Neural cell (in vitro differentiated cells): ENCODE data around the gene TNS3. TPM values are rescaled to one million over a fixed set of nuclear protein-coding genes. Genes with fewer than 3 reads are reported as not detected.

ENCODE experiments used
- H2AFZ ChIP-seq: fragments of 200-600, 300-800 bp; sonication (generic), shearing (Covaris generic); 2 replicates; pipeline ENCODE4 v1.6.0; 2014; ENCODE audit warnings: low read depth, mild to moderate bottlenecking, antibody characterized with exemption, low read length, moderate library complexity
- H3F3A ChIP-seq: fragments of 200-600 bp; shearing (Covaris generic); 2 replicates; pipeline ENCODE4 v1.6.1; 2016; ENCODE audit warnings: mild to moderate bottlenecking, moderate library complexity, mixed read lengths, antibody characterized with exemption, low read length; ENCODE audit not compliant: insufficient read depth, poor library complexity, severe bottlenecking
- H3K27ac ChIP-seq: fragments of 200-600, 300-800 bp; sonication (generic), shearing (Covaris generic); 2 replicates; pipeline ENCODE4 v1.5.1; 2014; ENCODE audit warnings: mild to moderate bottlenecking, low read length, moderate library complexity
- H3K27me3 ChIP-seq: fragments of 300-800, 200-600 bp; sonication (generic), shearing (Covaris generic); 2 replicates; pipeline ENCODE4 v1.6.0; 2014; ENCODE audit warnings: mild to moderate bottlenecking, low read depth, low read length, moderate library complexity; ENCODE audit not compliant: insufficient read depth
- H3K36me3 ChIP-seq: fragments of 300-800, 200-600 bp; sonication (generic), shearing (Covaris generic); 2 replicates; pipeline ENCODE4 v1.5.1; 2014; ENCODE audit warnings: mild to moderate bottlenecking, antibody characterized with exemption, low read length, moderate library complexity; ENCODE audit not compliant: insufficient read depth
- H3K4me2 ChIP-seq: fragments of 300-800, 200-600 bp; sonication (generic), shearing (Covaris generic); 2 replicates; pipeline ENCODE4 v1.6.0; 2014; ENCODE audit warnings: mild to moderate bottlenecking, low read length
- H3K4me3 ChIP-seq: fragments of 300-800, 200-600 bp; sonication (generic), shearing (Covaris generic); 2 replicates; pipeline ENCODE4 v1.5.1; 2014; ENCODE audit warnings: mild to moderate bottlenecking, low read length, moderate library complexity
- H3K79me2 ChIP-seq: fragments of 200-600 bp; shearing (Covaris generic); replicated peaks from 2 replicates; pipeline ENCODE4 v1.6.0; 2014; ENCODE audit warnings: mild to moderate bottlenecking, low read length, moderate library complexity; ENCODE audit not compliant: insufficient read depth
- H3K9ac ChIP-seq: fragments of 300-800, 200-600 bp; sonication (generic), shearing (Covaris generic); 2 replicates; pipeline ENCODE4 v1.6.1; 2016; ENCODE audit warnings: mild to moderate bottlenecking, low read length, mixed read lengths
- H3K9me2 ChIP-seq: fragments of 200-600 bp; shearing (Covaris generic); 2 replicates; pipeline ENCODE4 v1.6.1; 2016; ENCODE audit warnings: mild to moderate bottlenecking, low read length, mixed read lengths; ENCODE audit not compliant: insufficient read depth
- H3K9me3 ChIP-seq: fragments of 200-600, 300-800 bp; sonication (generic), shearing (Covaris generic); 2 replicates; pipeline ENCODE4 v1.6.1; 2016; ENCODE audit warnings: mild to moderate bottlenecking, mixed run types, low read length, moderate library complexity, mixed read lengths
- H4K20me1 ChIP-seq: fragments of 200-600 bp; shearing (Covaris generic); 2 replicates; pipeline ENCODE4 v1.6.1; 2016; ENCODE audit warnings: mild to moderate bottlenecking, mixed run types; ENCODE audit not compliant: insufficient read depth
- CTCF ChIP-seq: fragments of 450-650 bp; IDR thresholded peaks from 2 replicates; pipeline ENCODE4 v1.5.1; 2014; ENCODE audit warnings: antibody characterized with exemption, mild to moderate bottlenecking, moderate library complexity; ENCODE audit not compliant: poor library complexity, severe bottlenecking
- EP300 ChIP-seq: fragments of 450-650 bp; conservative IDR thresholded peaks from 2 replicates; pipeline ENCODE4 v1.6.1; 2014; ENCODE audit warnings: antibody characterized with exemption, mild to moderate bottlenecking, moderate library complexity; ENCODE audit not compliant: poor library complexity, severe bottlenecking
- EZH2 ChIP-seq: fragments of 200-600, 300-800 bp; shearing (Covaris generic), sonication (generic); IDR thresholded peaks from 2 replicates; pipeline ENCODE4 v1.6.1; 2014; ENCODE audit warnings: antibody characterized with exemption, low read length, borderline replicate concordance, mild to moderate bottlenecking; ENCODE audit not compliant: insufficient read depth, poor library complexity, severe bottlenecking
- MXI1 ChIP-seq: fragments of 450-650 bp; conservative IDR thresholded peaks from 2 replicates; pipeline ENCODE4 v1.6.1; 2014; ENCODE audit warnings: antibody characterized with exemption, mild to moderate bottlenecking; ENCODE audit not compliant: poor library complexity, severe bottlenecking
- POLR2AphosphoS5 ChIP-seq: IDR thresholded peaks from 2 replicates; pipeline ENCODE4 v1.6.1; 2012
- RAD21 ChIP-seq: fragments of 450-650 bp; conservative IDR thresholded peaks from 2 replicates; pipeline ENCODE4 v1.6.1; 2014; ENCODE audit warnings: antibody characterized with exemption, mild to moderate bottlenecking, moderate library complexity
- SMC3 ChIP-seq: fragments of 450-650 bp; conservative IDR thresholded peaks from 2 replicates; pipeline ENCODE4 v1.6.1; 2014; ENCODE audit warnings: antibody characterized with exemption, mild to moderate bottlenecking, moderate library complexity; ENCODE audit not compliant: poor library complexity
- TAF1 ChIP-seq: IDR thresholded peaks from 2 replicates; pipeline ENCODE4 v1.6.1; 2012; ENCODE audit warnings: low read depth
- polyA plus RNA-seq: library from polyadenylated mRNA; depleted of rRNA; stranded (reverse); fragments of >200 nt; gene quantifications from 2 replicates; pipeline ENCODE4 v1.2.3, GENCODE V29; 2014
- TF ChIP-seq, protein P1 (sequence below): IDR thresholded peaks from 2 replicates; pipeline ENCODE4 v1.6.1; 2012; ENCODE audit warnings: borderline replicate concordance

The TNS3 gene
- polyA plus RNA-seq, 1 donor from 2014 or later: 0.58 TPM

GRCh38 chr7:47288060-47288459 is 293.9 kb downstream of the TNS3 start:
- no peaks in the 10 kb centered on the region for H3K79me2 ChIP-seq
- no peak overlapping the region for H3K4me3 ChIP-seq
- H4K20me1 ChIP-seq: no peaks in the 10 kb centered on the region
- no peak overlapping the region for H2AFZ ChIP-seq
- no peaks in the 10 kb centered on the region for H3K36me3 ChIP-seq
- no peaks in the 10 kb centered on the region for H3K9me2 ChIP-seq
- H3F3A ChIP-seq: no peaks in the 10 kb centered on the region
- H3K27me3 ChIP-seq: no peaks in the 10 kb centered on the region
- no peak overlapping the region for H3K9ac ChIP-seq
- no peak overlapping the region for H3K27ac ChIP-seq
- no peak overlapping the region for H3K4me2 ChIP-seq
- H3K9me3 ChIP-seq: no peaks in the 10 kb centered on the region
- TF ChIP-seq MXI1 (no peak), POLR2AphosphoS5 (no peak), SMC3 (no peak), CTCF (no peak), EZH2 (no peak), RAD21 (no peak), EP300 (no peak), TAF1 (no peak)
- TF ChIP-seq, protein P1, sequence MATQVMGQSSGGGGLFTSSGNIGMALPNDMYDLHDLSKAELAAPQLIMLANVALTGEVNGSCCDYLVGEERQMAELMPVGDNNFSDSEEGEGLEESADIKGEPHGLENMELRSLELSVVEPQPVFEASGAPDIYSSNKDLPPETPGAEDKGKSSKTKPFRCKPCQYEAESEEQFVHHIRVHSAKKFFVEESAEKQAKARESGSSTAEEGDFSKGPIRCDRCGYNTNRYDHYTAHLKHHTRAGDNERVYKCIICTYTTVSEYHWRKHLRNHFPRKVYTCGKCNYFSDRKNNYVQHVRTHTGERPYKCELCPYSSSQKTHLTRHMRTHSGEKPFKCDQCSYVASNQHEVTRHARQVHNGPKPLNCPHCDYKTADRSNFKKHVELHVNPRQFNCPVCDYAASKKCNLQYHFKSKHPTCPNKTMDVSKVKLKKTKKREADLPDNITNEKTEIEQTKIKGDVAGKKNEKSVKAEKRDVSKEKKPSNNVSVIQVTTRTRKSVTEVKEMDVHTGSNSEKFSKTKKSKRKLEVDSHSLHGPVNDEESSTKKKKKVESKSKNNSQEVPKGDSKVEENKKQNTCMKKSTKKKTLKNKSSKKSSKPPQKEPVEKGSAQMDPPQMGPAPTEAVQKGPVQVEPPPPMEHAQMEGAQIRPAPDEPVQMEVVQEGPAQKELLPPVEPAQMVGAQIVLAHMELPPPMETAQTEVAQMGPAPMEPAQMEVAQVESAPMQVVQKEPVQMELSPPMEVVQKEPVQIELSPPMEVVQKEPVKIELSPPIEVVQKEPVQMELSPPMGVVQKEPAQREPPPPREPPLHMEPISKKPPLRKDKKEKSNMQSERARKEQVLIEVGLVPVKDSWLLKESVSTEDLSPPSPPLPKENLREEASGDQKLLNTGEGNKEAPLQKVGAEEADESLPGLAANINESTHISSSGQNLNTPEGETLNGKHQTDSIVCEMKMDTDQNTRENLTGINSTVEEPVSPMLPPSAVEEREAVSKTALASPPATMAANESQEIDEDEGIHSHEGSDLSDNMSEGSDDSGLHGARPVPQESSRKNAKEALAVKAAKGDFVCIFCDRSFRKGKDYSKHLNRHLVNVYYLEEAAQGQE: no peak

DNA sequence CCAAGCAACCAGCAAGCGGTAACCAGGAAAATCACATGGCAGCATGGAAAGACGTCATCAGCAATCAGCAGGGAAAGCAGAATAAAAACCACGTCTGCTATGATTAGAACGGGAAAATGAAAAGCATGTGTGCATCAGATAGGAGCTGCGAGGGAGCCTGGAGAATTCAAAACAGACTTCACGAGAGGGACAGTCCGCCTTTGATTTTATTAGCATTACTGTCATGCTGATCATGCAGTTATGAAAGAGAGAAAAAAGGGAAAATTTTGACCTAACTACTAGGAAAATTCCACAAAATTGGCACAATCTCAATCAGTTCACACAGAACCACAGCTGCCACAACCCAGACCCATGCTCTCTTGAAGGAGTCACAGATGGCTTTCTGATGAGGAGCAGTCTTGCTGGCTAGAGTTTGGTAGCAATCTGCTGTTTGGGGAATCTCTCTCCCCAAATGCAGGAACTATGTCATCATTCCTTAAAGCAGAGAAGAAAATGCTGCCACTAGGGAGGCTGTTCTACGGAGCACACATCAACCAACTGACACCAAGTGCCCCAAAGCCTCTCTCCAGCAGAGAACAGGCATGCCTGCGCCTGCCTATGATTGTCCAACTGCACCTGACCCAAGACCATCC is 295.9 kb downstream of the TNS3 start:
- no peak overlapping the region for H3K4me2 ChIP-seq
- H3F3A ChIP-seq: no peaks in the 10 kb centered on the region
- H3K36me3 ChIP-seq: no peaks in the 10 kb centered on the region
- no peaks in the 10 kb centered on the region for H3K9me3 ChIP-seq
- H3K27me3 ChIP-seq: no peaks in the 10 kb centered on the region
- H3K27ac ChIP-seq: no peak overlapping the region
- H3K4me3 ChIP-seq: no peak overlapping the region
- no peak for TF ChIP-seq RAD21
- TF ChIP-seq, protein P1: no peak
- no peak for TF ChIP-seq EP300
- no peak for TF ChIP-seq POLR2AphosphoS5
- no peak for TF ChIP-seq CTCF
- H3K9me2 ChIP-seq: no peaks in the 10 kb centered on the region
- H3K79me2 ChIP-seq: no peaks in the 10 kb centered on the region
- H2AFZ ChIP-seq: no peak overlapping the region
- no peaks in the 10 kb centered on the region for H4K20me1 ChIP-seq
- H3K9ac ChIP-seq: no peak overlapping the region
